Lung (tissue), 16 donors: ENCODE results near the gene HAUS2. TPM values are rescaled to one million over a fixed set of nuclear protein-coding genes. Genes with fewer than 3 reads are reported as not detected.

Source experiments
- ATAC-seq: fragments of 200-7000 bp; cut with Tn5 transposase; one replicate; pipeline ENCODE4 v1.9.1; 2020; ENCODE audit warnings: moderate number of reproducible peaks; ENCODE audit not compliant: insufficient read depth, low FRiP score
- DNase-seq, 3 donors: peaks; one replicate each; pipeline ENCODE4 v3.0.0-alpha.2; 2013 to 2017
- H3K27ac ChIP-seq, 2 donors: one replicate each; pipeline ENCODE4 v1.5.1; 2013; ENCODE audit warnings: mild to moderate bottlenecking in 2 of 2, moderate library complexity in 2 of 2, control low read depth in 1 of 2, inconsistent platforms in 1 of 2, low read depth in 1 of 2, low read length in 1 of 2
- H3K27me3 ChIP-seq, 3 donors: one replicate each; pipeline ENCODE4 v1.5.1; 2013; ENCODE audit warnings: low read length in 2 of 3; ENCODE audit not compliant: control insufficient read depth in 3 of 3, insufficient read depth in 3 of 3
- H3K36me3 ChIP-seq, 4 donors: one replicate each; pipeline ENCODE4 v1.5.1; 2013; ENCODE audit warnings: low read length in 4 of 4, mild to moderate bottlenecking in 1 of 4, moderate library complexity in 1 of 4; ENCODE audit not compliant: control insufficient read depth in 4 of 4, insufficient read depth in 4 of 4
- H3K4me1 ChIP-seq, 5 donors: one replicate each; pipeline ENCODE4 v1.5.1; 2013; ENCODE audit warnings: low read length in 5 of 5, mild to moderate bottlenecking in 2 of 5, moderate library complexity in 1 of 5; ENCODE audit not compliant: control insufficient read depth in 5 of 5, insufficient read depth in 5 of 5
- H3K4me3 ChIP-seq: one replicate; pipeline ENCODE4 v1.5.1; 2013; ENCODE audit warnings: mild to moderate bottlenecking, control low read depth, moderate library complexity
- H3K9ac ChIP-seq, 2 donors: one replicate each; pipeline ENCODE4 v1.5.1; 2013; ENCODE audit warnings: low read length in 2 of 2, control low read depth in 1 of 2; ENCODE audit not compliant: insufficient read depth in 1 of 2
- H3K9me3 ChIP-seq, 4 donors: one replicate each; pipeline ENCODE4 v1.5.1; 2013; ENCODE audit warnings: low read length in 3 of 4, mild to moderate bottlenecking in 1 of 4, moderate library complexity in 1 of 4; ENCODE audit not compliant: control insufficient read depth in 4 of 4, insufficient read depth in 3 of 4
- CTCF ChIP-seq: IDR thresholded peaks from 2 replicates; pipeline ENCODE4 v1.5.1; 2012; ENCODE audit warnings: mild to moderate bottlenecking; ENCODE audit errors: control extremely low read depth, extremely low read depth
- WGBS, 2 donors: extraction: QIAGEN DNeasy Blood & Tissue Kit; methylation state at CpG; one replicate each; pipeline ENCODE4 v1.1.7; 2013; 5-methylcytosine and 5-hydroxymethylcytosine counted together
- long read RNA-seq, 5 donors: transcript quantifications; one replicate each; lab custom pipeline, GENCODE V29; 2026
- polyA plus RNA-seq, 2 donors: library from polyadenylated mRNA; stranded (reverse); fragments of 200-250 nt; gene quantifications; one replicate each; pipeline ENCODE4 v1.2.1, GENCODE V29; 2013
- total RNA-seq, 2 donors: library from RNA; depleted of rRNA in 1 of 2; stranded (reverse); fragments of >200 nt in 1 of 2; gene quantifications; one replicate each; pipeline ENCODE4 v1.2.1, GENCODE V29; 2014 to 2021
- donor health status: control.
- donor health status: control.
- donor health status: Bipolar disorder and iron deficiency.
- donor health status: healthy.
- donor health status: DM: yes; HTN: yes; CAD: no.

HAUS2 gene
- total RNA-seq = 10 to 100 TPM; 19.4 to 32.3 TPM
- polyA plus RNA-seq = 10 to 100 TPM; 12.9 to 13.5 TPM
- long read RNA-seq, donor 1, partial matches to known transcripts = 0 of 11 reads
- long read RNA-seq, donor 1, other reads (novel, unspliced or antisense) = 0 of 11 reads
- long read RNA-seq, donor 2, partial matches to known transcripts = 0 of 2 reads
- long read RNA-seq, donor 2, other reads (novel, unspliced or antisense) = 0 of 2 reads
- long read RNA-seq, donor 3, partial matches to known transcripts = 0 of 4 reads
- long read RNA-seq, donor 3, other reads (novel, unspliced or antisense) = 0 of 4 reads
- long read RNA-seq, donor 4, partial matches to known transcripts = 0 of 4 reads
- long read RNA-seq, donor 4, other reads (novel, unspliced or antisense) = 0 of 4 reads
- long read RNA-seq, donor 5, partial matches to known transcripts = 0 of 5 reads
- long read RNA-seq, donor 5, other reads (novel, unspliced or antisense) = 0 of 5 reads

- H3K27me3 ChIP-seq = no peaks in the 10 kb centered on the region
- no peaks in the 10 kb centered on the region for H3K9me3 ChIP-seq
- H3K36me3 ChIP-seq = peaks cover 7 to 13% (median 11%) of the 10 kb centered on the region in 4 donors
- 0 to 1% methylated on average over 71 of the region's 71 CpGs for WGBS, 2 donors
- peak; percentile 91 to 93 (median 91) for DNase-seq
- peaks cover 4 to 15% (median 5%) of the 10 kb centered on the region in 5 donors for H3K4me1 ChIP-seq
- H3K4me3 ChIP-seq = peak within 1 kb of the TSS; percentile 63
- peak; percentile 91 for ATAC-seq
- peak within 1 kb of the TSS; percentile 89 to 92 for H3K27ac ChIP-seq
- peak within 1 kb of the TSS; percentile 93 to 97 for H3K9ac ChIP-seq
- TF ChIP-seq CTCF = no peak
Measured at GRCh38 chr15:42548249-42549031, at the start of gene HAUS2, which contains the start of gene LRRC57. TSS of gene HAUS2 (plus strand) at chr15:42548838. CDS start at chr15:42548873, 35 bp downstream. TSS of gene LRRC57 (minus strand) at chr15:42548793. CDS start at chr15:42548434, 359 bp downstream.

- Histone ChIP-seq H3K4me1 (peaks cover 4 to 12% (median 5%) of the 10 kb centered on the region in 5 donors), H3K4me3 (no peak overlapping the region), H3K27me3 (no peaks in the 10 kb centered on the region), H3K36me3 (peaks cover 0 to 3% (median 0%) of the 10 kb centered on the region in 4 donors), H3K9me3 (no peaks in the 10 kb centered on the region), H3K9ac (no peak overlapping the region), H3K27ac (peak overlapping the region; percentile 55 to 59)
- DNase-seq = no peak
- no peak for ATAC-seq
- 66 to 68% methylated on average over 12 of the region's 12 CpGs for WGBS, 2 donors
- no peak for TF ChIP-seq CTCF
Measured at GRCh38 chr15:42499858-42500609, 48.6 kb upstream of the HAUS2 start.

GRCh38 chr15:42502477-42502876, 46.2 kb upstream of the HAUS2 start:
- Histone ChIP-seq H3K9me3 (no peaks in the 10 kb centered on the region), H3K36me3 (peaks cover 0 to 5% (median 0%) of the 10 kb centered on the region in 4 donors), H3K27me3 (no peaks in the 10 kb centered on the region), H3K9ac (no peak overlapping the region), H3K4me3 (no peak overlapping the region), H3K4me1 (peaks cover 0 to 14% (median 0%) of the 10 kb centered on the region in 5 donors), H3K27ac (peak overlapping the region in 1 of 2 donors; percentile 31)
- 72 to 77% methylated on average over 4 of the region's 4 CpGs for WGBS, 2 donors
- ATAC-seq = no peak
- no peak for DNase-seq
- no peak for TF ChIP-seq CTCF
